ENCODE measurements around the gene MMRN1.

The MMRN1 gene

DNA sequence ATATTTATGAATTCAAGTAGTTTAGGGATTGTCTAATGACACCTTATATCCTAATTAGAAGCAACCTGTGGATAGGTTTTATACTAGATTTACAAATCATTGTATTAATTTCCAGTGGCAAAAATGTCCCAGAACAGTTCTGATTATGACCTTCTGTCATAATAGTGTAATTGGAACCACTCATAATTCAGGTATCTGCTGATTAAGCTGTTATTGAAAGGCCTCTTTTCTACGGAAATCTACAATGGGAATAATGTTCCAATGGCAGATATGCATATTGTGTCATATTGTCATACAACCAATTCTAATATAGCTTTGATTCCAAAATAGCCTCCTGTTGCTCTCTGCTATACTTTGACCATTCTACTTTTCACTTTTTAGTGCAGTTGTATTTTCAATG, 19.0 kb downstream of the MMRN1 start:
- no peaks in the 10 kb centered on the region for H3K27me3 ChIP-seq (replicated peaks; ENCODE audit: control insufficient read depth, insufficient read depth, low read length)
- TF ChIP-seq, protein P1, sequence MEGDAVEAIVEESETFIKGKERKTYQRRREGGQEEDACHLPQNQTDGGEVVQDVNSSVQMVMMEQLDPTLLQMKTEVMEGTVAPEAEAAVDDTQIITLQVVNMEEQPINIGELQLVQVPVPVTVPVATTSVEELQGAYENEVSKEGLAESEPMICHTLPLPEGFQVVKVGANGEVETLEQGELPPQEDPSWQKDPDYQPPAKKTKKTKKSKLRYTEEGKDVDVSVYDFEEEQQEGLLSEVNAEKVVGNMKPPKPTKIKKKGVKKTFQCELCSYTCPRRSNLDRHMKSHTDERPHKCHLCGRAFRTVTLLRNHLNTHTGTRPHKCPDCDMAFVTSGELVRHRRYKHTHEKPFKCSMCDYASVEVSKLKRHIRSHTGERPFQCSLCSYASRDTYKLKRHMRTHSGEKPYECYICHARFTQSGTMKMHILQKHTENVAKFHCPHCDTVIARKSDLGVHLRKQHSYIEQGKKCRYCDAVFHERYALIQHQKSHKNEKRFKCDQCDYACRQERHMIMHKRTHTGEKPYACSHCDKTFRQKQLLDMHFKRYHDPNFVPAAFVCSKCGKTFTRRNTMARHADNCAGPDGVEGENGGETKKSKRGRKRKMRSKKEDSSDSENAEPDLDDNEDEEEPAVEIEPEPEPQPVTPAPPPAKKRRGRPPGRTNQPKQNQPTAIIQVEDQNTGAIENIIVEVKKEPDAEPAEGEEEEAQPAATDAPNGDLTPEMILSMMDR (IDR thresholded peaks at IDR 0.05; ENCODE audit: insufficient read depth, low read length, poor library complexity, severe bottlenecking) = no peak
- no peak overlapping the region for H3K4me3 ChIP-seq (replicated peaks; ENCODE audit: low read depth, low read length)
- H3K36me3 ChIP-seq (ENCODE audit: control insufficient read depth, insufficient read depth, low read length) = no peaks in the 10 kb centered on the region
- DNase-seq (ENCODE audit: extremely low read depth, insufficient read length) = no peak

- Histone ChIP-seq H3K36me3 (ENCODE audit: control insufficient read depth, insufficient read depth, low read length) (no peaks in the 10 kb centered on the region), H3K27me3 (replicated peaks; ENCODE audit: control insufficient read depth, insufficient read depth, low read length) (no peaks in the 10 kb centered on the region), H3K4me3 (replicated peaks; ENCODE audit: low read depth, low read length) (no peak overlapping the region)
- TF ChIP-seq, protein P1 (IDR thresholded peaks at IDR 0.05; ENCODE audit: insufficient read depth, low read length, poor library complexity, severe bottlenecking) = peak; percentile 12
- no peak for DNase-seq (ENCODE audit: extremely low read depth, insufficient read length)
These were observed 20.2 kb downstream of the MMRN1 start for GRCh38 chr4:89914609-89915550.

DNA sequence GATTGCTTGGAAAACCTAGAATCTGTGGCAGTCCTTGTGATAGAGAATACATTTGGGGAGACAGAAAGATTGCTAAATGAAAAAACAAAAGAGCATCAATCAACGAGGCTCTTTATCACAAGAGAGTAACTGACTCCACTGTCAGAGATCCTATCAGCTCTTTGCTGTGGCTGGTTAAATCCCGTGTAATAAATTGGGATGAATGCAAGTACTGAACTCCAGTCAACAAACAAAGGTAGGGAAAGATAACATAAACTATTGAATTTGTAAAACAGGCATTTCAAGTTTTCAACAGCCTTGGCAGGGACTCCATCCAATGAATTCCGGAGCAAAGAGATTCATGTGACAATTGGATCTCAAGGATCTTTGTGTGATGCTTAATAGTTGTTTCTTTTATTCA, 21.3 kb downstream of the MMRN1 start:
- Histone ChIP-seq H3K4me3 (replicated peaks; ENCODE audit: low read depth, low read length) (no peak overlapping the region), H3K27me3 (replicated peaks; ENCODE audit: control insufficient read depth, insufficient read depth, low read length) (no peaks in the 10 kb centered on the region), H3K36me3 (ENCODE audit: control insufficient read depth, insufficient read depth, low read length) (no peaks in the 10 kb centered on the region)
- TF ChIP-seq, protein P1 (IDR thresholded peaks at IDR 0.05; ENCODE audit: insufficient read depth, low read length, poor library complexity, severe bottlenecking) = no peak
- DNase-seq (ENCODE audit: extremely low read depth, insufficient read length) = no peak

DNA sequence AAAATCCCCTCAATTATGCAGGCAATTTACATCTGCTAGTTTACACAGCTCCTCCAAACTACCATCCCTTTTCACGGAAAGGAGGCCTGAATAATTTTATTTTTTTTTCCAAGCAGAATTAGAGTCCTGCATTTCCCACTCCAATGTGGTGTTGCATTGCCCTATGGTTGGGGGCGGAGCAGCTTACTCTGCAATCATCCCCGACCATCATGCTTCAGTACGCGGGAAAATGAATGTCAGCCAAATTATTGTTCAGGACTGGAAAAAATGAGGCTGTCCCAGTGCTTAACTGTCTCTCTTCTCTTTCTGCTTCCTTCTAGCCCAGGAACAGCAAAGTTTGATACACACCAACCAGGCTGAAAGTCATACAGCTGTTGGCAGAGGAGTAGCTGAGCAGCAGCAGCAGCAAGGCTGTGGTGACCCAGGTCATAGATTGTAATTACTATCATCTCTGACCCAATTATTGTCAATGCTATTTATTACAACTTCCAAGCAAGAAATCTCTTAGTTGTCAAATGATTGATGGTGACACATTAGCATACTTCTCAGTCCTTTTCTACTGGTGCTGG, 28.3 kb downstream of the MMRN1 start:
- TF ChIP-seq, protein P1 (IDR thresholded peaks at IDR 0.05; ENCODE audit: insufficient read depth, low read length, poor library complexity, severe bottlenecking) = no peak
- Histone ChIP-seq H3K36me3 (ENCODE audit: control insufficient read depth, insufficient read depth, low read length) (no peaks in the 10 kb centered on the region), H3K4me3 (replicated peaks; ENCODE audit: low read depth, low read length) (no peak overlapping the region), H3K27me3 (replicated peaks; ENCODE audit: control insufficient read depth, insufficient read depth, low read length) (no peaks in the 10 kb centered on the region)
- no peak for DNase-seq (ENCODE audit: extremely low read depth, insufficient read length)

- TF ChIP-seq, protein P1 (IDR thresholded peaks at IDR 0.05; ENCODE audit: insufficient read depth, low read length, poor library complexity, severe bottlenecking) = no peak
- no peaks in the 10 kb centered on the region for H3K27me3 ChIP-seq (replicated peaks; ENCODE audit: control insufficient read depth, insufficient read depth, low read length)
- no peak for DNase-seq (ENCODE audit: extremely low read depth, insufficient read length)
These were observed 34.2 kb downstream of the MMRN1 start for GRCh38 chr4:89928838-89929237.

More at GRCh38 chr4:89928838-89929237, 34.2 kb downstream of the MMRN1 start:
- Histone ChIP-seq H3K36me3 (ENCODE audit: control insufficient read depth, insufficient read depth, low read length) (no peaks in the 10 kb centered on the region), H3K4me3 (replicated peaks; ENCODE audit: low read depth, low read length) (no peak overlapping the region)
